DND-41 (cell line): Measurements from ENCODE around the gene GARIN5B.

Experiments used
- ATAC-seq: fragments of 200-7000 bp; cut with Tn5 transposase; 3 replicates; pipeline ENCODE4 v1.9.1; 2021; ENCODE audit warnings: low read depth; ENCODE audit not compliant: insufficient read depth
- DNase-seq: peaks from one replicate; pipeline ENCODE4 v3.0.0-alpha.2; 2020
- H2AFZ ChIP-seq: 2 replicates; pipeline ENCODE4 v1.6.0; 2012; ENCODE audit warnings: low read depth, low read length
- H3K27ac ChIP-seq: 2 replicates; pipeline ENCODE4 v1.5.1; 2012; ENCODE audit warnings: low read length, inconsistent platforms
- H3K27me3 ChIP-seq: fragments of 200-600 bp; sonication (generic); 2 replicates; pipeline ENCODE4 v1.6.0; 2012; ENCODE audit warnings: low read length, mild to moderate bottlenecking, inconsistent platforms; ENCODE audit not compliant: insufficient read depth, poor library complexity
- H3K36me3 ChIP-seq: 2 replicates; pipeline ENCODE4 v1.5.1; 2012; ENCODE audit warnings: low read length, inconsistent platforms; ENCODE audit not compliant: insufficient read depth
- H3K4me1 ChIP-seq: 2 replicates; pipeline ENCODE4 v1.5.1; 2012; ENCODE audit warnings: mild to moderate bottlenecking, low read length; ENCODE audit not compliant: insufficient read depth
- H3K4me2 ChIP-seq: 2 replicates; pipeline ENCODE4 v1.6.0; 2012; ENCODE audit warnings: mild to moderate bottlenecking, moderate library complexity, low read length, inconsistent platforms; ENCODE audit not compliant: insufficient read depth
- H3K4me3 ChIP-seq, 2 experiments: fragments of 200-600 bp in 1 of 2; shearing (Covaris generic) in 1 of 2; 2 replicates each; pipeline ENCODE4 v1.5.1; 2012 to 2016; ENCODE audit warnings: inconsistent platforms in 2 of 2, low read length in 2 of 2, mild to moderate bottlenecking in 2 of 2, low read depth in 1 of 2, moderate library complexity in 1 of 2
- H3K79me2 ChIP-seq: 2 replicates; pipeline ENCODE4 v1.6.0; 2012; ENCODE audit warnings: low read length, inconsistent platforms; ENCODE audit not compliant: insufficient read depth
- H3K9ac ChIP-seq: 2 replicates; pipeline ENCODE4 v1.6.0; 2012; ENCODE audit warnings: low read depth, mild to moderate bottlenecking, inconsistent platforms, low read length, moderate library complexity
- H3K9me3 ChIP-seq: 2 replicates; pipeline ENCODE4 v1.5.1; 2012; ENCODE audit warnings: low read length, moderate library complexity, mild to moderate bottlenecking, inconsistent platforms; ENCODE audit not compliant: insufficient read depth, severe bottlenecking
- H4K20me1 ChIP-seq: 2 replicates; pipeline ENCODE4 v1.6.0; 2012; ENCODE audit warnings: low read length; ENCODE audit not compliant: insufficient read depth
- CTCF ChIP-seq: IDR thresholded peaks from 2 replicates; pipeline ENCODE4 v1.5.1; 2012; ENCODE audit warnings: borderline replicate concordance, low read length, moderate library complexity, mild to moderate bottlenecking; ENCODE audit not compliant: poor library complexity, severe bottlenecking; ENCODE audit errors: extremely low read depth
- EZH2 ChIP-seq: IDR thresholded peaks from 3 replicates; pipeline ENCODE4 v1.6.1; 2012; ENCODE audit warnings: borderline replicate concordance, low read depth, mild to moderate bottlenecking, moderate library complexity, low read length, inconsistent platforms; ENCODE audit not compliant: severe bottlenecking

Gene GARIN5B

GRCh38 chr19:55358493-55358892 is 4.6 kb downstream of the GARIN5B start:
- H3K27ac ChIP-seq = no peak overlapping the region
- TF ChIP-seq CTCF (no peak), EZH2 (no peak)
- ATAC-seq = no peak

GRCh38 chr19:55355213-55355821 is 7.7 kb downstream of the GARIN5B start:
- no peaks in the 10 kb centered on the region for H4K20me1 ChIP-seq
- no peak overlapping the region for H3K4me3 ChIP-seq
- no peaks in the 10 kb centered on the region for H3K9me3 ChIP-seq
- H3K9ac ChIP-seq = no peak overlapping the region
- no peak overlapping the region for H2AFZ ChIP-seq
- TF ChIP-seq CTCF (no peak), EZH2 (no peak)
- DNase-seq = no peak
- no peaks in the 10 kb centered on the region for H3K4me1 ChIP-seq
- H3K79me2 ChIP-seq = no peaks in the 10 kb centered on the region
- H3K36me3 ChIP-seq = no peaks in the 10 kb centered on the region
- ATAC-seq = no peak
- no peak overlapping the region for H3K4me2 ChIP-seq
- no peaks in the 10 kb centered on the region for H3K27me3 ChIP-seq
- no peak overlapping the region for H3K27ac ChIP-seq

More at GRCh38 chr19:55358493-55358892, 4.6 kb downstream of the GARIN5B start:
- no peaks in the 10 kb centered on the region for H3K4me1 ChIP-seq
- H4K20me1 ChIP-seq = no peaks in the 10 kb centered on the region
- H3K27me3 ChIP-seq = no peaks in the 10 kb centered on the region
- no peaks in the 10 kb centered on the region for H3K36me3 ChIP-seq
- no peak overlapping the region for H3K4me3 ChIP-seq
- no peaks in the 10 kb centered on the region for H3K9me3 ChIP-seq
- no peak overlapping the region for H2AFZ ChIP-seq
- no peak overlapping the region for H3K4me2 ChIP-seq
- DNase-seq = no peak
- H3K9ac ChIP-seq = no peak overlapping the region
- no peaks in the 10 kb centered on the region for H3K79me2 ChIP-seq

- TF ChIP-seq EZH2 (no peak), CTCF (no peak)
- Histone ChIP-seq H3K4me1 (no peaks in the 10 kb centered on the region), H3K27ac (no peak within 1 kb of the TSS), H3K79me2 (no peaks in the 10 kb centered on the region), H3K9ac (no peak within 1 kb of the TSS), H4K20me1 (no peaks in the 10 kb centered on the region), H3K4me2 (no peak within 1 kb of the TSS), H2AFZ (no peak within 1 kb of the TSS), H3K36me3 (no peaks in the 10 kb centered on the region), H3K4me3 (no peak within 1 kb of the TSS), H3K27me3 (no peaks in the 10 kb centered on the region), H3K9me3 (no peaks in the 10 kb centered on the region)
- DNase-seq = no peak
- ATAC-seq = no peak
Observed at GRCh38 chr19:55354698-55355212, 8.3 kb downstream of the GARIN5B start, which contains the start of gene COX6B2. TSS of gene COX6B2 (minus strand) at chr19:55354719. CDS start at chr19:55354521, 198 bp downstream.
